Measurements from ENCODE around the gene WWOX.

- TF ChIP-seq CTCF (IDR thresholded peaks at IDR 0.05) (no peak), POLR2A (IDR thresholded peaks at IDR 0.05) (no peak)
Measured at GRCh38 chr16:79101491-79101890, 1002.0 kb downstream of the WWOX start.

All from gastroesophageal sphincter (tissue), 3 donors.